Neural cell (in vitro differentiated cells): ENCODE measurements around the gene SYMPK.

Source experiments
- CTCF ChIP-seq: fragments of 450-650 bp; IDR thresholded peaks from 2 replicates; pipeline ENCODE4 v1.5.1; 2014; ENCODE audit warnings: antibody characterized with exemption, mild to moderate bottlenecking, moderate library complexity; ENCODE audit not compliant: poor library complexity, severe bottlenecking
- EP300 ChIP-seq: fragments of 450-650 bp; conservative IDR thresholded peaks from 2 replicates; pipeline ENCODE4 v1.6.1; 2014; ENCODE audit warnings: antibody characterized with exemption, mild to moderate bottlenecking, moderate library complexity; ENCODE audit not compliant: poor library complexity, severe bottlenecking
- EZH2 ChIP-seq: fragments of 200-600, 300-800 bp; shearing (Covaris generic), sonication (generic); IDR thresholded peaks from 2 replicates; pipeline ENCODE4 v1.6.1; 2014; ENCODE audit warnings: antibody characterized with exemption, low read length, borderline replicate concordance, mild to moderate bottlenecking; ENCODE audit not compliant: insufficient read depth, poor library complexity, severe bottlenecking
- POLR2AphosphoS5 ChIP-seq: IDR thresholded peaks from 2 replicates; pipeline ENCODE4 v1.6.1; 2012
- RAD21 ChIP-seq: fragments of 450-650 bp; conservative IDR thresholded peaks from 2 replicates; pipeline ENCODE4 v1.6.1; 2014; ENCODE audit warnings: antibody characterized with exemption, mild to moderate bottlenecking, moderate library complexity

GRCh38 chr19:45847663-45848062, 15.3 kb downstream of the SYMPK start:
- TF ChIP-seq CTCF = no peak
- TF ChIP-seq POLR2AphosphoS5 = no peak
- no peak for TF ChIP-seq EP300
- no peak for TF ChIP-seq EZH2
- no peak for TF ChIP-seq RAD21
